Measurements from ENCODE around the gene NCEH1.
"Not testable (repeated sequence)": the region's sequence is repeated elsewhere in the genome, so short reads cannot be mapped to it uniquely, and the experiment has no call there.

- TF ChIP-seq CREB5 (CRISPR knock-in tag; IDR thresholded peaks at IDR 0.05; ENCODE audit: low read depth); ZFP3 (CRISPR knock-in tag; IDR thresholded peaks at IDR 0.05); TCF4 (CRISPR knock-in tag; IDR thresholded peaks at IDR 0.05; ENCODE audit: borderline replicate concordance): not testable (repeated sequence)
Measured at GRCh38 chr3:172594900-172595663, 115.8 kb downstream of the NCEH1 start.

Measured in SK-N-SH treated with all-trans-retinoic acid at 6 μM for 48 hours (cell line).